ENCODE results near the gene COL26A1. TPM values are rescaled to one million over a fixed set of nuclear protein-coding genes. Genes with fewer than 3 reads are reported as not detected.

The COL26A1 gene
- total RNA-seq, 4 donors from 2014 or later = 0.06 TPM; not detected in 3

DNA sequence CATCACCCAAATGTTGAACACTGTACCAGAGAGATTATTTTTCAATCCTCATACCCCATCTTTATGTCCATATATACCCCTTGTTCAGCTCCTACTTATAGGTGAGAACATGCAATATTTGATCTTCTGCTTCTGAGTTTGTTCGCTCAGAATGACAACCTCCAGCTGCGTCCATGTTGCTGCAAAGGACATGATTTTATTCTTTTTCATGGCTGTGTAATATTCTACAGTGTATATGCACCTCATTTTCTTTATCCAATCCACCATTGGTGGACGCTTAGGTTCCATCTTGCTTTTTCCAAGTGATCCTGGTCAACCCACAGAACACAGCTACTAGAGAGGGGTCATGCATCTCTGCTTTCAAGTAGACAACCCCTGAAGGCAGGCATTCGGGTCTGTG lies 166.9 kb downstream of the COL26A1 start:
- TF ChIP-seq, protein P1, sequence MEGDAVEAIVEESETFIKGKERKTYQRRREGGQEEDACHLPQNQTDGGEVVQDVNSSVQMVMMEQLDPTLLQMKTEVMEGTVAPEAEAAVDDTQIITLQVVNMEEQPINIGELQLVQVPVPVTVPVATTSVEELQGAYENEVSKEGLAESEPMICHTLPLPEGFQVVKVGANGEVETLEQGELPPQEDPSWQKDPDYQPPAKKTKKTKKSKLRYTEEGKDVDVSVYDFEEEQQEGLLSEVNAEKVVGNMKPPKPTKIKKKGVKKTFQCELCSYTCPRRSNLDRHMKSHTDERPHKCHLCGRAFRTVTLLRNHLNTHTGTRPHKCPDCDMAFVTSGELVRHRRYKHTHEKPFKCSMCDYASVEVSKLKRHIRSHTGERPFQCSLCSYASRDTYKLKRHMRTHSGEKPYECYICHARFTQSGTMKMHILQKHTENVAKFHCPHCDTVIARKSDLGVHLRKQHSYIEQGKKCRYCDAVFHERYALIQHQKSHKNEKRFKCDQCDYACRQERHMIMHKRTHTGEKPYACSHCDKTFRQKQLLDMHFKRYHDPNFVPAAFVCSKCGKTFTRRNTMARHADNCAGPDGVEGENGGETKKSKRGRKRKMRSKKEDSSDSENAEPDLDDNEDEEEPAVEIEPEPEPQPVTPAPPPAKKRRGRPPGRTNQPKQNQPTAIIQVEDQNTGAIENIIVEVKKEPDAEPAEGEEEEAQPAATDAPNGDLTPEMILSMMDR (IDR thresholded peaks at IDR 0.05) = no peak
- TF ChIP-seq POLR2A (IDR thresholded peaks at IDR 0.05) = no peak
- intact Hi-C loops (cut with DNase I; ENCODE audit: low total_unique reads) = no loop called here
- 89 to 95% methylated on average over 4 of the region's 4 CpGs for WGBS, 2 donors
- no peak overlapping the region for H3K4me3 ChIP-seq (ENCODE audit: low read depth, poor library complexity, severe bottlenecking)
- DNase-seq (ENCODE audit: low spot score in 2 of 2) = no peak

DNA sequence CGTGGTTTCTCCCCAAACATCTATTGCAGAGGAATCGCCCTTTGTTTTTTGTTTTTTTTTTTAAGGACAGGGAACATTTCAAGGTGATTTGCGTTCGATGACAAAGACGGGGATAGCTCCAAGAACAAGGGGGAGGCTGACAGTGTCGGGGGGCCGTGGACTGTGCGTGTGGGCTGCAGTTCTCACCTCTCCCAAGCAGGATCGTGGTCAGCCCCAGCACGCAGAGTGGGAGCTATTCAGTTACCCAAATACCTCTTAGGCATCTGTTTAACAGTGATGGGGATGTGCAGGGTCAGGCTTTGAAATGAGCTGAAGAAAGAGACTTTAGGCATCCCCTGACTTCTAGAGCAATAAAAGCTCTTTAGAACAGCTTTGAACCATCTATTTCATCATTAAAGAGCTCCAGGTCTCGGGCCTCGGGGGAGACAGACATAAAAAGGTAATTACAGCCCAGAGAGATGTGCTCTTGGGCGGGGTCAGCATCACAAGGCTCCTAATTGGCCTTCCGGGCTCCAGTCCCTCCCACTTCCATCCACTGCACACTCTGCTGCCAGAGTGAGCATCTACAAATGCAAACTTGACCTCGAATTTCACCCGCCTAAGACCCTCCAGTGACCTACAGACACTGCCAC lies 169.2 kb downstream of the COL26A1 start:
- DNase-seq (ENCODE audit: low spot score in 2 of 2) = no peak
- intact Hi-C loops (cut with DNase I; ENCODE audit: low total_unique reads) = loop anchor here (10.0 kb wide), 1 partner anchor 157 kb away; no protein-coding TSS in a partner anchor
- H3K4me3 ChIP-seq (ENCODE audit: low read depth, poor library complexity, severe bottlenecking) = no peak overlapping the region
- 63 to 65% methylated on average over 16 of the region's 16 CpGs for WGBS, 2 donors
- TF ChIP-seq, protein P1 (IDR thresholded peaks at IDR 0.05) = no peak
- no peak for TF ChIP-seq POLR2A (IDR thresholded peaks at IDR 0.05)

DNA sequence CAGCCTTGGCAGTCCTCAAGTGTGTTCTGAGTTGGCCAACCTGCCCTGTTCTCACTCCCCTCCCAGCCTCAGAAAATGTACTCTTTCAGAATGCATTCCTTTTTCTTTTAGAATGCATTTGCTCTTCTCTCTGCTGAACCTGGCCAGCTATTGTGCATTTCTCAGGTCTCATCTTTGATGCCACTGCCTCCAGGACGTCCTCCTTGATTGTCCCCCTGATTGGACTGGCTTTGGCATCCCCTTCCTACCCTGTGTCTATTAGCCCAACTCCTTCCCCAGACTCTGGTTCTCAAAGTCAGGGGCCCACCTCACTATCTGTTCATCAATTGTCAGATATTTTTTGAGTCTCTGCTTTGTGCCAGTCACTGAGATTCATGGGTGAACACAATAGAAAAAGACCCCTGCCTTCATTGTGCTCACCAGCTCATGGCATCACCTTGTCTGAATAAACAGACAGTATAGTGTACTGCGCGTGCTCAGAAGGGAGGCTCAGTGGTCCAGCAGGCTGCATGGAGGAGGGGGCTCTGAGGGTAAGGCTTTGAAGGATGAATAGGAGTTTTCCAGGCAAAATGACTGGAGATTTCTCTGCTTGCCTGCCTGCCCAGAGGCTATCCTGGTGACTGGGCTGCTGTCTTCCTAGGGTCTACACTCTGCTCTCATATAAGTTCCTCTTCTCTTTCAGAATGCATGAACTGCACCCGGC lies 169.9 kb downstream of the COL26A1 start:
- H3K4me3 ChIP-seq (ENCODE audit: low read depth, poor library complexity, severe bottlenecking) = no peak overlapping the region
- intact Hi-C loops (cut with DNase I; ENCODE audit: low total_unique reads) = loop anchor here (10.0 kb wide), 1 partner anchor 158 kb away; no protein-coding TSS in a partner anchor
- DNase-seq (ENCODE audit: low spot score in 2 of 2) = no peak
- 93 to 97% methylated on average over 4 of the region's 4 CpGs for WGBS, 2 donors
- TF ChIP-seq, protein P1 (IDR thresholded peaks at IDR 0.05) = no peak
- TF ChIP-seq POLR2A (IDR thresholded peaks at IDR 0.05) = no peak

DNA sequence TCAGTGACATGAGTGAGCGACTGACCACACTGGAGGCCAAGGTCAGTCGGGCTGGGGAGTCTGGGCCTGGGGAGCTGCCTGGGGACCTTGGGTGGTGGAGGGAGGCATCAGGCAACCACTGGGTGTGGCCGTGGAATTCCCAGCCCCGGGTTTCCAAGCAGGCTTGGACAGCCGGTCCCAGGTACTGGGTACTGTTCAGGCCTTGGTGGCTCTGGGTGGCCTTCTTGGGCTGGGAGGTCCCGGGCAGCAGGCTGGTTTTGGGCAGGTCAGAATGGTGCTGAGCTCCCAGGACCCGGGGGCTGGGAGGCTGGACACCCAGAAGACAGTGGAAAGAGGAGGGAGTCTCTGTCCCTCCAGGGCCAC lies 170.4 kb downstream of the COL26A1 start:
- WGBS, 2 donors = 77 to 98% methylated on average over 7 of the region's 7 CpGs
- TF ChIP-seq POLR2A (IDR thresholded peaks at IDR 0.05) = no peak
- TF ChIP-seq, protein P1 (IDR thresholded peaks at IDR 0.05) = no peak
- DNase-seq (ENCODE audit: low spot score in 2 of 2) = no peak
- intact Hi-C loops (cut with DNase I; ENCODE audit: low total_unique reads) = loop anchor here (10.0 kb wide), 1 partner anchor 158 kb away; no protein-coding TSS in a partner anchor
- H3K4me3 ChIP-seq (ENCODE audit: low read depth, poor library complexity, severe bottlenecking) = no peak overlapping the region

DNA sequence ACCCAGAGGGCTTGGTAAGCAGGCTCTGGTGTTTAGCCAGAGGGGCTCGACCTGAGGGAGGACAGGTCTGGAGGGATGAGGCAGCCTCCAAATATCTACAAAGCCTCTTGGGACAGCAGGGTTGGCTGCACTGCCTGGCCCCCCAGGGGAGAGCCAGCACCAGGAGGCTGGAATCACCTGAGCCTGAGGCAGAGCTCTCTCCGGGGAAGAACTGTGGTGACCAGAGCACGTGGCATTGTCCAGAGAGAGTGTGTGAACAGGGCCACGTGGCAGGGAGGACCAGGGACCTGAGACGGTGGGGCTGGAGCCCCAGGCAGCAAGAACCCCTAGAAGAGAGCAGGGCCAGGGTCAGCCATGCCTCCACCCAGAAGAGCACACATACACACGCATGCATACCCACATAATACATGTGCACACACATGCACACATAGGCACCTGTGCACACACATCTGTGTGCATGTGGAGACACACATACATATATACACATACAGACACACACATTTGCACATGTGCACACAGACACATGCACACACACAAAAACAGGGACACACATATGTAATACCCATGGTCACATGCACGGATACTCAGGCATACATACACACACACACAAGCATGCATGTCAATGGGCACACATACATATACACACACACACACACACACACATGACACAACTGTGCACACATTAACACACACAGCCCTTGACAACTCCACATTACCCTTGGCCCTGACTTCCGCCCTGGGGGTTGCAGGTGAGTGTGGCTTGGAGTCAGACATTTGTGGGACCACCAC lies 171.5 kb downstream of the COL26A1 start:
- intact Hi-C loops (cut with DNase I; ENCODE audit: low total_unique reads) = loop anchor here (10.0 kb wide), 1 partner anchor 159 kb away; no protein-coding TSS in a partner anchor
- DNase-seq (ENCODE audit: low spot score in 2 of 2) = no peak
- 76 to 81% methylated on average over 8 of the region's 8 CpGs for WGBS, 2 donors
- TF ChIP-seq POLR2A (IDR thresholded peaks at IDR 0.05) = no peak
- TF ChIP-seq, protein P1 (IDR thresholded peaks at IDR 0.05) = no peak
- H3K4me3 ChIP-seq (ENCODE audit: low read depth, poor library complexity, severe bottlenecking) = no peak overlapping the region

Measured in lower leg skin (tissue), 4 donors.